Activated CD4-positive, alpha-beta T cell treated with anti-CD3 and anti-CD28 coated beads for 48 hours (primary cell): ENCODE measurements around the gene NRF1.
"Not testable (repeated sequence)": the region's sequence is repeated elsewhere in the genome, so short reads cannot be mapped to it uniquely, and the experiment has no call there.

ENCODE experiments used
- DNase-seq: peaks from one replicate; pipeline ENCODE4 v3.0.0-alpha.2; 2020

The NRF1 gene

DNA sequence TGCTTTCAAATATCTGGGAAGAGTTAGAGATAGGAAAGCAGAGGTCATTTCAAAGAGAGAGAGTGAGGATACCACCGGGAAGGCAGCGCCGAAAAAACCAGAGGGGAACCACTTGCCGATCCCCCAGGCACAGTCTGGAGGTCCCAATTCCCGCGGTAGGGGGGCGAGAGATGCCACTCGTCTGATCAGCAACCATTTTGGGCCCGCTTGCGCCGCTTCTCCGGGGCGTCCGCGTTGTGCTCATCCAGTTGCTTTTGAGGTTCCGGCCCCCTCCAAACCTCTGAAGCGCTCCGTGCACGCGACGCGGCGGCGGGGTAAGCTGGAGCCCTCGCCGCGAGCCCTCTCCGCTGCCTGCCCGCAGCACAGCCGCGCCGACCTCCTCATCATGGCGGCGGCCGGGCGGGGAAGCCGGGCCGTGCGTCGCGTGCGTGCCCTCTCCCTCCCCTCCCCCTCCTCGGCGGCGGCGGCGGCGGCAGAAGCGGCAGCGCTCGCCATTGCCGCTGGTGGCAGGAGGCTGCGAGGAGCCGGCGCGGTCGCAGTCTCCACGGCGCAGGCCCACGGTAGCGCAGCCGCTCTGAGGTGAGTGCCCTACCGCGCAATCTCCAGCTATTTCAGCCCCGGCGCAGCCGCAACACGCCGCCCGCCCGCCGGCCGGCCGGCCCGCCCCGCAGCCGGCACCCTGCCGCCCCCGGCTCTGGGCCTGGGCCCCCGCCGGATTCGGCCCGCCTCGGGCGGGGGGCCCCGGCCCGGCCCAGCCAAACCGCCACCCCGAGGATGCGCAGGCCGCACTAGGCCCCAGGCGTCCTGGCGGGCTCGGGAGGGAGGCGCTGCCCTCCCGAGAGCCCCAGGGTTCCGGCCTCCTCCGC lies at the start of gene NRF1:
Gene NRF1, plus strand, starts transcription at position 475 of the 866 bp plus-strand sequence. CDS start 45,632 bp downstream, outside the sequence.
- DNase-seq = peak; percentile 92

DNA sequence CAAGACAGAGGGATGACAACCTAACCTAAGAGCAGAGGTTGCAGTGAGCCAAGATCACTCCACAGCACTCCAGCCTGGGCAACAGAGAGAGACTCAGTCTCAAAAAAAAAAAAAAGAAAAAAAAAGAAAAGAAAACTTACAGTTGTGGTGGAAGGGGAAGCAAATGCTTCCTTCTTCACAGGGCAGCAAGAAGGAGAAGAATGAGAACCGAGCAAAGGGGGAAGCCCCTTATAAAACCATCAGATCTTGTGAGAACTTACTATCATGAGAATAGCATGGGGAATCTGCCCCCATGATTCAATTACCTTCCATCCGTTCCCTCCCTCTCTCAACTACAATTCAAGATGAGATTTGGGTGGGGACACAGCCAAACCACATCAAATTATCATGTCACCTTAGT lies 45.2 kb upstream of the NRF1 start:
- DNase-seq = not testable (repeated sequence)

DNA sequence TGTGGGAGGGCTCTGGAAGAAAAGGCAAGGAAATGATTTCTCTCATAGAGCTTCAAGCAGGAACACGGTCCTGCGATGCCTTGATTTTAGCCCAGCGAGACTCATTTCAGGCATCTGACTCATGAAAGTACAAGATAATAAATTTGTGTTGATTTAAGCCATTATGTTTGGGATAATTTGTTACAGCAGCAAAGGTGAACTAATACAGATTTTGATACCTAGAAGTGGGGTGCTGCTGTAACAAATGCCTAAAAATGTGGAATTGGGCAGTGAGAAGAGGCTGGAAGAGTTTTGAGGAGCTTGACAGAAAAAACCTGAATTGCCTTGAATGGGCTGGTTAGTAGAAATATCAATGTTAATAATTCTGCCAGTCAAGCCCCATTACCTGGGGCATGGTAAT lies 44.1 kb upstream of the NRF1 start:
- DNase-seq = no peak

DNA sequence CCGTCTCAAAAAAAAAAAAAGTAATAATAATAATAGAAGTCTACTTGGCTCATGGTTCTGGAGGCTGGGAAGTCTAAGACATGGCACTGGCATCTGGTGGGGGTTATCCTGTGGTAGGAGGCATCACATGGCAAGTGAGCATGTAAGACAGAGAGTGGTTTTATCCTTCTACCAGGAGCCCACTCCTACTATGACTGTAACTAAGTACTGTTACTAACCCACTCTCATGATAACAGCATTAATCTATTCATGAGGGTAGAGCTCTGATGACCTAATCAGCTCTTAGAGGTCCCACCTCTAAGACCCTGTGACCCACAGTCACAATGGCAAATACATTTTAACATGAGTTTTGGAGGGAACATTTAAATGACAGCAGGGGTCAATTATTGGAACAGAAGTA lies 43.3 kb upstream of the NRF1 start:
- DNase-seq = no peak

DNA sequence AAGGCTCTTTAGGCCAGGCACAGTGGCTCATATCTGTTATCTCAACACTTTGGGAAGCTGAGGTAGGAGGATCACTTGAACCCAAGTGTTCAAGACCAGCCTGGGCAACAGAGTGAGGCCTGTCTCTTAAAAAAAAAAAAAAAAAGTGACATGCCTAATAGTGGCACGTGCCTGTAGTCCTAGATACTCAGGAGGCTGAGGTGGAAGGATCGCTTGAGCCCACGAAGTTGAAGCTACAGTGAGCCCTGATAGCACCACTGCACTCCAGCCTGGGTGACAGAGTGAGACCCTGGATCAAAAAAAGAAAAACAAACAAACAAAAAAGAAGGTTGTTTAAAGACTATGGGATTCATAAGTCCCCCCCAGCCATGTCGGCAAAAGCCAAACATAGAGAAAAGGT lies 42.2 kb upstream of the NRF1 start:
- DNase-seq = no peak

DNA sequence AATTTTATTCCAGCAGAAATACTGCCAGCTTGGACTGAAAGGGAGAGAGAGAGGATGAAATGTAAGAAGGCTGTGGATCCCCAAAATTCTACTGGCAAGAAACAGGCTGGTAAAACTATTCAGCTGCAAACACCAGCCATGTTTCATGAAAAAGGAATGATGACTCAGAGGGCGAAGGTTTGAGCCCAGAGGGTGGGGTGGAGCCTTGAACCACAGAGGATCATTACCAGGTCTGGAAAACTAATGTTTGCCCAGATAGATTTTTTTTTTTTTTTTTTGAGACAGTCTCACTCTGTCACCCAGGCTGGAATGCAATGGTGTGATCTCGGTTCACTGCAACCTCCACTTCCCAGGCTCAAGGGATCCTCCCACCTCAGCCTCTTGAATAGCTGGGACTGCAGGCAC lies 41.7 kb upstream of the NRF1 start:
- DNase-seq = no peak

DNA sequence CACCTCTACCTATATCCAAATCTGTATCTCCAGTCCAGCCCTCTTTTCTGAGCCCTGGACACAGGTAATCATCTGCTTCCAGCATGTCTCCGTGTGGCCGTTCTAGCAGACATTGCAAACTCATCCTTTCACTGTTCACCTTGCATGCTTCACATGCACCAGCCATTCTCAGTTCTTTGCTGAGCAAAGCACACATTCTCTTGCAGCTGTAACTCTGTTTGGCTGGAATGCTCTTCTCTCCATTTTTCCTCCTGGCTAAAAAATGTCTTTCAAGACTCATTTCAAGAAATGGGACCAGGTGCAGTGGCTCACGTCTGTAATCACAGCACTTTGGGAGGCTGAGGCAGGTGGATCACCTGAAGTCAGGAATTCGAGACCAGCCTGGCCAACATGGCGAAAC lies 40.3 kb upstream of the NRF1 start:
- DNase-seq = no peak

DNA sequence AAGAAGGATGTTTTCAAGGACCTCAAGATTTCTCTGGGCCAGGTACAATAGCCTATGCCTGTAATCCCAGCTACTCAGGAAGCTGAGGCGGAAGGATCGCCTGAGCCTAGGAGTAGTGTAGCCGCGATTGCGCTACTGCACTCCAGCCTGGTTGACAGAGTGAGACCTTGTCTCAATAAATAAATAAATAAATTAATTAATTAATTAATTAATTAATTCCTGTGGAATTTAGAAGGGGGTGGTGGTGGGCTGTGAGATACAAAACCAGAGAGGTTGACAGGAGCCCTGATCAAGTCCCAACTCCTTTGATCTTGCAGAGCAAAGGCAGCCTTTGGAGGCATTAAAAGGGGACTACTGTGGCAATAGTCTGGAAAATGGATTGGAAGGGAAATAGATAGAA lies 39.3 kb upstream of the NRF1 start:
- no peak for DNase-seq

DNA sequence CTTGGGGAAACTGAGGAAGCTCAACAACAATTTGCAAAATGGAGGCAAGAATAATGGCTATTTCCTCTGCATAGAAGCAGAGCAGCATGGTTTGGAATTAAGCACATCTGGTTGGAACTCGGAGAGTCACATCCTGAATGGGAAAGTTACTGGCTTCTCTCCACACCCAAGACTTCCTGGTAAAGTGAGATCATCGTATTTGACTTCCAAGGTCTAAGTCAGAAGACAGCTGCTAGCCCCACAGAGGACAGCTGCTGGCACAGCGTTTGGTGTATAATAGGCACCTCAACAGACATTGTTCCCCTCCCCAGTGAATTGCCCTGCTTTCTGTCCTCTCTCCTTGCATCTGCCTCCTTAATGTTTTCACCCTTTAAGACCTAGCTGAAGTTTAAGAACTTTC lies 37.0 kb upstream of the NRF1 start:
- DNase-seq = no peak

DNA sequence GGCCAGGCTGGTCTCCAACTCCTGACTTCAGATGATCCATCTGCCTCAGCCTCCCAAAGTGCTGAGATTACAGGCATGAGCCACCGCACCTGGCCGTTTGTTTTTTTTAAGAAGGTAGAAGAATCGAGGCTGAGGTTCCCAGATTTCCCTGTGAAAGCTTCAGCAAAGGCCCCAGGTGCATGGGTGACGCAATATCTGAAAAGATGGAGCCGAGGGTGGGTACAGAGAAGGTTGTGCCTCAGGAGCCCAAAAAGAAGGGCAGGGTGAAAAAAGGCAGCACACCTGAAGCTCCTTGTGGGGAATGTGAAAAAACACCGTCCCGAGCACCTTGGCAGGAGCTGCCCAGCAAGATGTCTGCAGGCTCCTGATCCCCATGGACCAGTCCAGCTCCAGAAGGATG lies 35.8 kb upstream of the NRF1 start:
- DNase-seq = no peak

DNA sequence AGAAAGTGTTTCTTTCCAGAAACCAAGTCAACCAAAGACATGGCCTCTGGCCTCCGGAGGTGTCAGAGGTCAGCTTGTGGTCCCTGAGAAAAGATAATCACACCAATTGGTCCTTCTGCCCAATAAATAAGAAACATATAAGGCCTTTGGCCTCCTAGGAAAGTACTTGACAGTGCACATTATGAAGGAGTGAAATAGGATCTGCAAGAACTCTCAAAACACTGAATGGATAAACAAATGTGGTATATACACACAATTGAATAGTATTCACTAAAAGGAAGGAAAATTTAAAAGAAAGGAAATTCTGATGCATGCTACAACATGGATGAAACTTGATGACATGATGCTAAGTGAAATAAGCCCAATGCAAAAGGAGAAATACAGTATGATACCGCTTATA lies 35.4 kb upstream of the NRF1 start:
- no peak for DNase-seq

DNA sequence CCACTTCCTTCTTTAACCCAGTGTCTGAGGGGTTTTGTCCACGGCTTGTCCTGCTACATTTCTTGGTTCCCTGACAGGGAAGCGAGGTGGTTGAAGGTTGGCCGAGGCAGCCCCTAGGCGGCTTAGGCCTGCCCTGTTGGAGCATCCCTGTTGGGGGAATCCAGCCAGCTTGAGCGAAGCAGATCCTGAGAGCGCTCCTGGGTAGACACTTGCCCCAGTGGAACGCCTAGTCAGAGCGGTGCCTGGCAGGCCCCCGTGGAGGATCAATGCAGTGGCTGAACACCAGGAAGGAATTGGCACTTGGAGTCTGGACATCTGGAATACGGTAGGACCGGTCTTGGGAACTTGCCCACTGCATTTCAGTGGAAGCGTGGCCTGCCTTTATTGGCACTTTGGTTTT lies 32.7 kb upstream of the NRF1 start:
- no peak for DNase-seq

DNA sequence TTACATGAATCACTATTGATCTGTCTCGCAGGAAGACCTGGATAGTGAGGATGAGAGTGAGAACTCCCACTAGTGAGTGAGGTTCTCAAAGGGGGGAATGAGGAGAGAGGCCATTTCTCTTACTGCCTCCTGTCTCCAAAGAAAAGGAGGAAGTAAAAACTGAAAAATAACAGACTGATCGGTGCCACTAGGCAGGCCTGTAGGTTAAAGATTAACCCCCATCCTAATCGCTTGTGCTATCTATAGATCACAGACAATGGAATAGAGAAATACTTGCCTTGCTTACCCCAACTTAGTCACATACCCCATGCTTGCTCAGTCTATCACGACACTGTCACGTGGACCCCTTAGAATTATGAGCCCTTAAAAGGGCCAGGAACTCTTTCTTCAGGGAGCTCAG lies 25.3 kb upstream of the NRF1 start:
- not testable (repeated sequence) for DNase-seq

DNA sequence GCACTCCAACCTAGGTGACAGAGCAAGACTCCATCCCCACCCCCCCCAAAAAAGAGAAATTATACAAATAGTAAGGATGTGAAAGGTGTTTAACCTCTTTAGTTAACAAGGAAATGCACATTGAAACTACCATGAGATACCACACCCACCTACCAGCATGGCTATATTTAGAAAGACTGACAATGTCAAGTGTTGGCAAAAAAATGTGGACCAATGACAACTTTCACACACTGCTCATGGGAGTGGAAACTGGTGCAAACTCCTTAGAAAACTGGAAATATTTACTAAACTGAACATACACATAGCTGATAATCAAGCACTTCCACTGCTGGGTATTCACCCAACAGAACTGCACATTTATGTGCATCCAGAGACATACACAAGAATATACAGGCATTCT lies 23.3 kb upstream of the NRF1 start:
- DNase-seq = no peak

DNA sequence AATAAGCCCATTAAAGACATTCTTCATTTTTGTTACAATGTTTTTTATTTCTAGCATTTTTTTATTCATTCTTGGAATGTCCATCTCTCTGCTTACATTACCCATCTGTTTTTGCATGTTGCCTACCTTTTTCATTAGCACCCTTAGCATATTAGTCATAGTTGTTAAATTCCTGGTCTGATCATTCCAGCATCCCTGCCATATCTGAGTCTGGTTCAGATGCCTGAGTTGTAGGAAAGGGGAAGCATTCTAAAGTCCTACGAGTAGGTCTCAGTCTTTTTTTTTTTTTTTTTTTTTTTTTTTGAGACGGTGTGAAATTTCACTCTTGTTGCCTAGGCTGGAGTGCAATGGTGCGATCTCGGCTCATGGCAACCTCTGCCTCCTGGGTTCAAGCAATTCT lies 19.7 kb upstream of the NRF1 start:
- no peak for DNase-seq

DNA sequence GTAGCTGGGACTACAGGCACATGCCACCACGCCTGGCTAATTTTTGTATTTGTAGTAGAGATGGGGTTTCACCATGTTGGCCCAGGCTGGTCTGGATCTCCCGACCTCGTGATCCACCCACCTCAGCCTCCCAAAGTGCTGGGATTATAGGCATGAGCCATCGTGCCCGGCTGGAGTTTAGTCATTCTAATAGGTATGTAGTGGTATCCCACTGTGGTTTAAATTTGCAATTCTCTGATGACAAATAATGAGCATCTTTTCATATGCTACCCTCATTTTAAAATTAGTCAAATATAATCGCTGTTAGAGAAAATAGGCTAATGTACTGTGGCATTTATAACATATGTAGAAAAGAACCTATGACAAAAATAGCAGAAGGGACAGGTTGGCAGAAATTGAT lies 15.1 kb upstream of the NRF1 start:
- DNase-seq = not testable (repeated sequence)

DNA sequence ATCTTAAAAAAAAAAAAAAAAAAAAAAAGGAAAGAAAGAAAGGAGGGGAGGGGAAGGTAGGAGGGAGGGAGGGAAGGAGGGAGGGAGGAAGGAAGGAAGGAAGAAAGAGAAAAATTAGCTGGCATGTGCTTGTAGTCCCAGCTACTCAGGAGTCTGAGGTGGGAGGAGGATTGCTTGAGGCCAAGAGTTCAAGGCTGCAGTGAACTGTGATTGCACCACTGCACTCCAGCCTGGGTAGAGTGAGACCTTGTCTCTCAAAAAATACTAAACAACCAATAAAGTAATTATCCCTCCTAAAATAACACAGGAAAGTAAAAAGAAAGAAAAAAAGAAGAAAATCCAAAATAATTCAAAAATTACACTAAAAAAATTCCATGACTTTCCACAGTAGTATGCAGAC lies 13.8 kb upstream of the NRF1 start:
- no peak for DNase-seq

DNA sequence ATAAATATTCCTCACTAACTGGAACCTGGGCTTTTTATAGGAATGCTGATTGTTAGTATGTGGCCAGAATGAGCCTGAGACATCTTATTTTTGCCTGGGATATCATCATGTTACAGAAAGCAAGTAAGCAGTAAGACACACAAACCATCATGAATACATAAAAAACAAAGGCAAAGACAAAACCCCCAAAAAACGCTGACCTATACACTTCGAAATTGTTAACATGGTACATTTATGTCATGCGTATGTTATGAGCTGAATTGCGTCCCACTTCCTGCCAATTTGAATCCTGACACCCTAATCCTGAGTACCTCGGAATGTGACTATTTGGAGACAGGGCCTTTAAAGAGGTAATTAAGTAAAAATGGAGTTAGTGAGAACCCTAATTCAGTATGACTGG lies 12.3 kb upstream of the NRF1 start:
- no peak for DNase-seq

DNA sequence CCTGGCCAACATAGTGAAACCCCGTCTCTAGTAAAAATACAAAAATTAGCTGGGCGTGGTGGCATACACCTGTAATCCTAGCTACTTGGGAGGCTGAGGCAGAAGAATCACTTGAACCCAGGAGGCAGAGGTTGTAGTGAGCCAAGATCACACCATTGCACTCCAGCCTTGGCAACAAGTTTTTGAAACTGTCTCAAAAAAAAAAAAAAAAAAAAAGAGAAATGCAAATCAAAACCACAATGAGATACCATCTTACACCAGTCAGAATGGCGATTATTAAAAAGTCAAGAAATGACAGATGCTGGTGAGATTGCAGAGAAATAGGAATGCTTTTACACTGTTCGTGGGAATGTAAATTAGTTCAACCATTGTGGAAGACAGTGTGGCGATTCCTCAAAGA lies 7.9 kb upstream of the NRF1 start:
- not testable (repeated sequence) for DNase-seq

DNA sequence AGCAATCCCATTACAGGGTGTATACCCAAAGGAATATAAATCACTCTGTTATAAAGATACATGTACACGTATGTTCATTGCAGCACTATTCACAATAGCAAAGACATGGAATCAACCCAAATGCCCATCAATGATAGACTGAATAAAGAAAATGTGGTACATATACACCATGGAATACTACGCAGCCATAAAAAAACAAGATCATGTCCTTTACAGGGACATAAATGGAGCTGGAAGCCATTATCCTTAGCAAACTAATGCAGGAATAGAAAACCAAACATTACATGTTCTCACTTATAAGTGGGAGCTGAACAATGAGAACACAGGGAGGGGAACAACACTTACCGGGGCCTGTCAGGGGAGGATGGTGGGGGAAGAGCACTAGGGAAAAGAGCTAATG lies 7.5 kb upstream of the NRF1 start:
- DNase-seq = not testable (repeated sequence)

DNA sequence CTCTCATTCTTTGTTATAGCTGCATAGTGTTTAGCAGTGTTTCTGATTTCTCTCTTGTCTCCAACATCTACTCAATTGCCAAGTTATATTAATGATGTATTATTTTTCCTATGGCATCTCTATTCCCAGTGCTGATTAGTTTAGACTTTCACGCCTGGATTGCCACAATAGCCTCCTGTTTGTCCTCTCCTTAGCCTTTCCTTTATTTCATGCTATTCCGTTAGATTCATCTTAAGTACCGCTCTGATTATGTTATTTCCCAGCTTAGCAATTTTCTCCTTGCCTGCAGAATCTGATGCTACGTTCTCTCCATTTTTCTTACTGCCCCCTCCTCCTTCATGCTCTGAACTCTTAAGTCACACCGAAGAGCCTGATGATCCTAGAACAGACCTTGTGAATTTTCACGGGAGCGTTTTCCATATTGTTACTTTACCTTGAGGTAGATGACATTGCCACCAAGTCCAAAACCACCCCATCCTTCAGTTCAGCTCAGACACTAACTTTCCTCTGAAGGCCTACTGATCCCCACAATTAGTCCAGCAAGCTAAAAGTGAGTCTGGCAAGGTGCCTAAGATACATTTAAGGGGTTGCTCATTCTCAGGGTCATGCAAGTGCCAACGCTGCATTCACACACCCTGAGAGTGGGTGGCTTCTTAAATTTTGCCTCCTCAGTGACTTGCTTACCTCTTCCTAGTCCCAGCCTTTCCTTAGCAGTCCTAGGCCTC lies 6.6 kb upstream of the NRF1 start:
- no peak for DNase-seq

DNA sequence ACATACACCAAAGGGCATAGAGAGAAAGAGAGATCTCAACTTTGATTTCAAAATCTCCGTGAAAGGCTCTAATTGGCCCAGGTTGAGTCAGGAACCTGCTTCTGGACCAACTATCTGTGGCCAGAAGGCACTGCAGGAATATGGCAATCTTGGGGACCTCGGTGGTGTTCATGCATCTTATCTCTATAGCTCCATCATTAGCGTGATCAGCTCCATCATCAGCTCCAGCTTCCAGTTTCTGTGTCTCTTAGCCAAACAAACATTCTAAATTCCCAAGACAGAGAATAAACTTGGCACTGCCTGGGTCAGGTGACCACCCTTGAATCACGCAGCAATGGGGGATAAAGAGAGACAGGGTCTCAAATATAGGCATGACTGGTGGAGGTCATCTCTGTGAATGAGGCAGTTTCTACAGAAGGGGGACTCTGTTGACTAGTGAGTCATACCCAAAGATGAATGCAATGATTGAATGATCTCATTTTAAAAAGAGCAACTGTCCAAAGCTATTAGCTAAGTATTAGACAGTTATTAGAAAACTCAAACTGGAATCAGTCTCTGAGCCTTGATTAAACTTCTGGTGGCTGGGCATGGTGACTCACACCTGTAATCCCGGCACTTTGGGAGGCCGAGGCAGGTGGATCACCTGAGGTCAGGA lies 5.4 kb upstream of the NRF1 start:
- DNase-seq = no peak

DNA sequence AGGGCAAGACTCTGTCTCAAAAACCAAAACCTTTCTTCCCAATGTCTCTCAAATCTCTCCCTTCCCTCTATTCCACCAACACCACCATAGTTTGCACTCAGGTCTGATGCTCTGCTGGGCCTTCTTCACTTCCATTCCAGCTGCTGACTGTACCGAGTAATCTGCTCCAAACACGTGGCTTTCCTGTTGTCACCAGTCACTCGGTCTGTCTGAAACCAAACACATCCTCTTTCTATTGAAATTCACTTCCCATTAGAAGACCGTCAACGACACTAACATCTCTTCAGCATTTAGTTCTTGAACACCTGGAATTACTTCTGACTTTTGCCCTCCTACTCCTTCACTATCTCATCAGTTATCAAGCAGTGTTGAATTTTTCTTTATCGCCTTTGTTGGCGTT lies 4.7 kb upstream of the NRF1 start:
- no peak for DNase-seq
